Measurements from ENCODE around the gene CALR. TPM values are rescaled to one million over a fixed set of nuclear protein-coding genes. Genes with fewer than 3 reads are reported as not detected.

Gene CALR
- total RNA-seq: 2,084 and 2,158 TPM in 2 replicates

GRCh38 chr19:12937927-12938778 lies at the start of gene CALR:
TSS of gene CALR (plus strand) at chr19:12938609. CDS start at chr19:12938680, 71 bp downstream.

GRCh38 chr19:12890787-12891552 lies 47.4 kb upstream of the CALR start, which contains the start of gene GCDH:
TSS of gene GCDH (plus strand) at chr19:12891160. CDS start at chr19:12891305, 145 bp downstream.

GRCh38 chr19:12933287-12934072 lies 4.9 kb upstream of the CALR start, which contains the start of gene FARSA:
TSS of gene FARSA (minus strand) at chr19:12933711. CDS start at chr19:12933696, 15 bp downstream.

GRCh38 chr19:12945479-12946091 lies 7.2 kb downstream of the CALR start, which contains the start of gene RAD23A:
TSS of gene RAD23A (plus strand) at chr19:12945862. CDS start at chr19:12945949, 87 bp downstream.

GRCh38 chr19:12956446-12957388 lies 18.3 kb downstream of the CALR start, which contains the start of gene GADD45GIP1:
TSS of gene GADD45GIP1 (minus strand) at chr19:12957223. CDS start at chr19:12957212, 11 bp downstream.

GRCh38 chr19:12969292-12969988 lies 31.0 kb downstream of the CALR start, which contains the start of gene DAND5:
TSS of gene DAND5 (plus strand) at chr19:12969576. CDS start at chr19:12969661, 85 bp downstream.

Small RNA genes lying within 50 kb of the gene (small RNA-seq; reads per million reads assigned to genes)
- gene MIR5695 (0.34 reads per million, percentile 14 among the genes with 10 or more reads in this experiment), gene MIR6515 (0.42 reads per million, percentile 24 among the genes with 10 or more reads in this experiment)

Other genes starting within 250 kb of the CALR start
- 16.5 and 21.9 TPM in 2 replicates for gene FBXW9, start 242.0 kb upstream of the CALR start, total RNA-seq
- 55.5 and 61.4 TPM in 2 replicates for gene TNPO2, start 214.7 kb upstream of the CALR start, total RNA-seq
- gene TRIR, start 203.9 kb upstream of the CALR start, total RNA-seq: 169 and 191 TPM in 2 replicates
- 89.2 and 91.0 TPM in 2 replicates for gene GET3, start 201.1 kb upstream of the CALR start, total RNA-seq
- not detected in 2 replicates for gene BEST2, start 186.8 kb upstream of the CALR start, total RNA-seq
- 9.0 and 9.5 TPM in 2 replicates for gene HOOK2, start 163.1 kb upstream of the CALR start, total RNA-seq
- gene JUNB, start 147.1 kb upstream of the CALR start, total RNA-seq: 57.4 and 78.7 TPM in 2 replicates
- 221 and 264 TPM in 2 replicates for gene PRDX2, start 136.8 kb upstream of the CALR start, total RNA-seq
- not detected in 2 replicates for gene THSD8, start 136.5 kb upstream of the CALR start, total RNA-seq
- gene RNASEH2A, start 132.0 kb upstream of the CALR start, total RNA-seq: 19.5 and 25.5 TPM in 2 replicates
- gene RTBDN, start 104.0 kb upstream of the CALR start, total RNA-seq: not detected in 2 replicates
- gene MAST1, start 100.1 kb upstream of the CALR start, total RNA-seq: 0.29 and 0.33 TPM in 2 replicates
- 16.8 and 20.9 TPM in 2 replicates for gene DNASE2, start 57.2 kb upstream of the CALR start, total RNA-seq
- gene KLF1, start 51.4 kb upstream of the CALR start, total RNA-seq: not detected in 2 replicates
- 30.1 and 33.7 TPM in 2 replicates for gene GCDH, start 47.4 kb upstream of the CALR start, total RNA-seq
- not detected in 2 replicates for gene SYCE2, start 19.3 kb upstream of the CALR start, total RNA-seq
- gene FARSA, start 4.9 kb upstream of the CALR start, total RNA-seq: 74.1 and 78.0 TPM in 2 replicates
- gene RAD23A, start 7.3 kb downstream of the CALR start, total RNA-seq: 94.9 and 104 TPM in 2 replicates
- 20.9 and 21.0 TPM in 2 replicates for gene GADD45GIP1, start 18.6 kb downstream of the CALR start, total RNA-seq
- not detected in 2 replicates for gene DAND5, start 31.0 kb downstream of the CALR start, total RNA-seq
- gene NFIX, start 56.9 kb downstream of the CALR start, total RNA-seq: 13.2 and 16.0 TPM in 2 replicates
- 58.6 and 119 TPM in 2 replicates for gene LYL1, start 164.2 kb downstream of the CALR start, total RNA-seq
- 35.1 and 43.1 TPM in 2 replicates for gene TRMT1, start 178.1 kb downstream of the CALR start, total RNA-seq
- gene NACC1, start 179.7 kb downstream of the CALR start, total RNA-seq: 91.7 and 106 TPM in 2 replicates
- 63.2 and 79.7 TPM in 2 replicates for gene STX10, start 211.8 kb downstream of the CALR start, total RNA-seq
- 29.9 and 41.2 TPM in 2 replicates for gene IER2, start 211.8 kb downstream of the CALR start, total RNA-seq